GM21447 (cell line): Measurements from ENCODE around the gene NFIC.

Experiments
- ATAC-seq: cut with Tn5 transposase; IDR thresholded peaks from one replicate; pipeline ENCODE4 v1.9.1; 2021; ENCODE audit not compliant: unreplicated experiment

The NFIC gene

GRCh38 chr19:3358689-3359014, 7.7 kb upstream of the NFIC start:
- no peak for ATAC-seq

GRCh38 chr19:3359015-3359918, 7.1 kb upstream of the NFIC start:
- ATAC-seq = no peak

GRCh38 chr19:3359919-3360420, 6.4 kb upstream of the NFIC start:
- ATAC-seq = no peak

- no peak for ATAC-seq
Observed at GRCh38 chr19:3360421-3361383, 5.7 kb upstream of the NFIC start.

GRCh38 chr19:3361384-3362216, 4.8 kb upstream of the NFIC start:
- no peak for ATAC-seq

- ATAC-seq = no peak
Observed at GRCh38 chr19:3362217-3362906, 4.0 kb upstream of the NFIC start.

GRCh38 chr19:3363841-3364500, 2.4 kb upstream of the NFIC start:
- no peak for ATAC-seq

GRCh38 chr19:3364501-3364858, 1.9 kb upstream of the NFIC start:
- ATAC-seq = no peak

- ATAC-seq = no peak
Observed at GRCh38 chr19:3365093-3365835, 1.1 kb upstream of the NFIC start.

- ATAC-seq = no peak
Observed at GRCh38 chr19:3366753-3367627, 607 bp downstream of the NFIC start.

- ATAC-seq = no peak
Observed at GRCh38 chr19:3367628-3368440, 1.5 kb downstream of the NFIC start.

- no peak for ATAC-seq
Observed at GRCh38 chr19:3368441-3368795, 2.0 kb downstream of the NFIC start.

- no peak for ATAC-seq
Observed at GRCh38 chr19:3368848-3369336, 2.5 kb downstream of the NFIC start.

GRCh38 chr19:3369337-3370213, 3.2 kb downstream of the NFIC start:
- no peak for ATAC-seq

- no peak for ATAC-seq
Observed at GRCh38 chr19:3370214-3370720, 3.9 kb downstream of the NFIC start.
